PC-3 (cell line): ENCODE measurements around the gene RBL1. TPM values are rescaled to one million over a fixed set of nuclear protein-coding genes. Genes with fewer than 3 reads are reported as not detected.
A peak's percentile ranks its signal among the peaks of the same experiment; 100 is the strongest.

ENCODE experiments used
- ATAC-seq: fragments of 200-7000 bp; cut with Tn5 transposase; 2 replicates; pipeline ENCODE4 v1.9.1; 2020; ENCODE audit warnings: mild to moderate bottlenecking, moderate library complexity
- BruUV-seq: library from RNA; stranded (reverse); fragments of 400-500 nt; replicated peaks from 2 replicates; lab custom pipeline; 2021; lab: Mats Ljungman, UMichigan
- CTCF ChIA-PET: fragments of 300-600 bp; sonication (Branson Sonifier 250); formaldehyde crosslinking; loops from one replicate; lab custom pipeline; 2022; ENCODE audit warnings: antibody characterized with exemption; lab: Charles Lee
- POLR2A ChIA-PET: fragments of 300-600 bp; sonication (Branson Sonifier 250); formaldehyde crosslinking; loops from one replicate; lab custom pipeline; 2022; ENCODE audit warnings: antibody characterized with exemption; ENCODE audit not compliant: unreplicated experiment; lab: Charles Lee
- DNase-seq: peaks from one replicate; pipeline ENCODE4 v3.0.0-alpha.2; 2015
- H2AFZ ChIP-seq: fragments of 300-600 bp; sonication (generic); 2 replicates; pipeline ENCODE4 v1.6.0; 2016; ENCODE audit warnings: antibody characterized with exemption, low read length
- H3F3A ChIP-seq: fragments of 300-600 bp; sonication (generic); one replicate; pipeline ENCODE4 v1.6.0; 2017; ENCODE audit warnings: antibody characterized with exemption, low read length, control low read depth, mild to moderate bottlenecking; ENCODE audit not compliant: unreplicated experiment
- H3K27ac ChIP-seq: fragments of 300-600 bp; sonication (generic); 2 replicates; pipeline ENCODE4 v1.5.1; 2016; ENCODE audit warnings: mild to moderate bottlenecking, low read length
- H3K27me3 ChIP-seq: fragments of 300-600 bp; sonication (generic); 2 replicates; pipeline ENCODE4 v1.6.1; 2016; ENCODE audit warnings: low read length, mixed read lengths
- H3K36me3 ChIP-seq: fragments of 300-600 bp; sonication (generic); 2 replicates; pipeline ENCODE4 v1.6.1; 2016; ENCODE audit warnings: low read depth, mixed run types, low read length, mixed read lengths
- H3K4me1 ChIP-seq: fragments of 300-600 bp; sonication (generic); 2 replicates; pipeline ENCODE4 v1.5.1; 2016; ENCODE audit warnings: low read length; ENCODE audit not compliant: insufficient read depth
- H3K4me2 ChIP-seq: fragments of 300-600 bp; sonication (generic); 2 replicates; pipeline ENCODE4 v1.6.0; 2016; ENCODE audit warnings: low read length
- H3K4me3 ChIP-seq: fragments of 300-600 bp; sonication (generic); 2 replicates; pipeline ENCODE4 v1.5.1; 2016; ENCODE audit warnings: mild to moderate bottlenecking, low read length, mixed read lengths
- H3K79me2 ChIP-seq: fragments of 300-600 bp; sonication (generic); 2 replicates; pipeline ENCODE4 v1.6.1; 2017; ENCODE audit warnings: low read length, mixed read lengths
- H3K9ac ChIP-seq: fragments of 300-600 bp; sonication (generic); 2 replicates; pipeline ENCODE4 v1.6.0; 2016; ENCODE audit warnings: mild to moderate bottlenecking, low read length
- H3K9me2 ChIP-seq: fragments of 300-600 bp; sonication (generic); replicated peaks from 2 replicates; pipeline ENCODE4 v1.6.1; 2016; ENCODE audit warnings: mixed run types, low read length, mixed read lengths
- H3K9me3 ChIP-seq: fragments of 300-600 bp; sonication (generic); 2 replicates; pipeline ENCODE4 v1.6.1; 2016; ENCODE audit warnings: low read length, mixed read lengths
- H4K20me1 ChIP-seq: fragments of 300-600 bp; sonication (generic); 2 replicates; pipeline ENCODE4 v1.6.1; 2016; ENCODE audit warnings: low read length, mixed read lengths
- EZH2 ChIP-seq: fragments of 300-600 bp; sonication (generic); IDR thresholded peaks from one replicate; pipeline ENCODE4 v1.6.1; 2017; ENCODE audit warnings: antibody characterized with exemption, mild to moderate bottlenecking, low read length; ENCODE audit not compliant: unreplicated experiment
- EZH2phosphoT487 ChIP-seq: fragments of 300-600 bp; sonication (generic); IDR thresholded peaks from 2 replicates; pipeline ENCODE4 v1.6.1; 2018; ENCODE audit warnings: mild to moderate bottlenecking, antibody characterized with exemption, low read length, borderline replicate concordance
- intact Hi-C: fragments of 100-400 bp; cut with micrococcal nuclease; formaldehyde crosslinking; loops from 2 replicates; pipeline ENCODE4 v1.9.0; 2023
- total RNA-seq: library from RNA; depleted of rRNA; stranded (reverse); fragments of >200 nt; gene quantifications from 2 replicates; pipeline ENCODE4 v1.2.3, GENCODE V29; 2014
- TF ChIP-seq, protein P1 (sequence below): fragments of 300-600 bp; sonication (generic); conservative IDR thresholded peaks from 2 replicates; pipeline ENCODE4 v1.5.1; 2017; ENCODE audit warnings: antibody characterized with exemption, low read depth, mild to moderate bottlenecking, low read length

Gene RBL1
- total RNA-seq, 1 experiment from 2014 or later: 41.1 TPM

DNA sequence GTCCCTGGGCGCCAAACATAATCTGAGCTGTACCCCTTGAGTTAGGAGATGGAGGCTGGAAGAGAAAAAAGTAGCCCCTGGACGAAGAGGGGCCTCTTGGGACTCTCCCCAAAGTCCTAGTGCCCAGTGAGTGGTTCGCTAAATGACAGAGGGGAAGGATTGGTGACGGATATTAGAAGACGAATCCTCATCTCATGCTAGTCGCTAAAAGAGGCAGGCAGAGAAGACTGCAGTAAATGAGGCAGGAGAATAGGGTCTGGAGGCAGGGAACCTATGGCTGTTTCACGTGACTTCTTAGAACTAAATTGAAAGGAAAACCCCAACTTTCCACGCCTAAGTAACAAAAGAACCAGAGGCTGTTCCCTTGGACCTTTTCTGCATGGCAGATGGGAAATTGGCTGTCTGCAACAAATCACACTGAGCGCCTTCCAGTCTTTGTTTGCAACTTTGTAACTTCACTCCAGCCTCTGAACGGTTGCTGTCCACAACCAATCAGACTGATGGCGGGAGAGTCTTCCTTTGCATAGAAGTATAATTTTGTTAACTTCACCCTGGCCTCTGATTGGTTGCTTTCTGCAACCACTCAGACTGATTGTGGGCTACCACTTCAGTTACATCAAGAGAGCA, 731 bp upstream of the RBL1 start:
- peak overlapping the region; percentile 72; the same call in 1 of the 2 replicates for H3K4me3 ChIP-seq

DNA sequence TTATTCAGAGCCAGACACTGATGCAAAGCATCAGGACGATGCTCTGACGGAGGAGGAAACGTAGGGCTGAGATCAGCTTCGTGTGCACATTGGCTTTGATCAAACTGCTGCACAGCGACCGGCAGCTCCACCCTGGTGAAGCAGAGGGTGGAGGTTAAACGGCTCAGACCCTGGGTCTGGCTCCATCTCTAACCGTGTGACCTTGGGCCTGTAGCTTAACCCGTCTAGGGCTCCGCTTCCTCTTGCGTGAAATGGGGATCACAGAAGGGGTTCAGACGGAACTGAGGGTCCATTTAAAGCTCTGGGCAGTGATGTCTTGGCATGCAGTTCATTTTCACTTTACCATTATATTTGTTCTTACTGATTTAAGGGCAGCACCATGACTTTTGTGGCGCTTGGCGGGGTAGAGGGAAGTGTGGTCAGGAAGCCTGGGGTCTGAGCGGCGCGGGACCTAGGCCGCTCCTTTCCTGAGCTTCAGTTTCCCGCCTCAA, 644 bp downstream of the RBL1 start:
- Histone ChIP-seq H3F3A (no peaks in the 10 kb centered on the region), H3K9ac (peak overlapping the region; percentile 98), H3K9me2 (no peaks in the 10 kb centered on the region), H3K4me3 (peak overlapping the region; percentile 72), H4K20me1 (no peaks in the 10 kb centered on the region), H3K27me3 (no peaks in the 10 kb centered on the region), H3K9me3 (no peaks in the 10 kb centered on the region), H3K27ac (peak overlapping the region; percentile 75; the same call in 1 of the 2 replicates), H3K36me3 (peaks cover 9% of the 10 kb centered on the region; the same call in 1 of the 2 replicates), H3K4me1 (peaks cover 18% of the 10 kb centered on the region), H2AFZ (peak overlapping the region; percentile 100), H3K79me2 (peaks cover 47% of the 10 kb centered on the region), H3K4me2 (peak overlapping the region; percentile 89)
- ATAC-seq (peak; percentile 19), DNase-seq (no peak)
- CTCF ChIA-PET: interaction anchor here (0.5 to 0.6 kb wide), 2 partner anchors 128 to 559 kb away, joined by 4 to 7 read pairs; no protein-coding TSS in a partner anchor
- TF ChIP-seq EZH2: no peak
- TF ChIP-seq, protein P1, sequence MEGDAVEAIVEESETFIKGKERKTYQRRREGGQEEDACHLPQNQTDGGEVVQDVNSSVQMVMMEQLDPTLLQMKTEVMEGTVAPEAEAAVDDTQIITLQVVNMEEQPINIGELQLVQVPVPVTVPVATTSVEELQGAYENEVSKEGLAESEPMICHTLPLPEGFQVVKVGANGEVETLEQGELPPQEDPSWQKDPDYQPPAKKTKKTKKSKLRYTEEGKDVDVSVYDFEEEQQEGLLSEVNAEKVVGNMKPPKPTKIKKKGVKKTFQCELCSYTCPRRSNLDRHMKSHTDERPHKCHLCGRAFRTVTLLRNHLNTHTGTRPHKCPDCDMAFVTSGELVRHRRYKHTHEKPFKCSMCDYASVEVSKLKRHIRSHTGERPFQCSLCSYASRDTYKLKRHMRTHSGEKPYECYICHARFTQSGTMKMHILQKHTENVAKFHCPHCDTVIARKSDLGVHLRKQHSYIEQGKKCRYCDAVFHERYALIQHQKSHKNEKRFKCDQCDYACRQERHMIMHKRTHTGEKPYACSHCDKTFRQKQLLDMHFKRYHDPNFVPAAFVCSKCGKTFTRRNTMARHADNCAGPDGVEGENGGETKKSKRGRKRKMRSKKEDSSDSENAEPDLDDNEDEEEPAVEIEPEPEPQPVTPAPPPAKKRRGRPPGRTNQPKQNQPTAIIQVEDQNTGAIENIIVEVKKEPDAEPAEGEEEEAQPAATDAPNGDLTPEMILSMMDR: no peak
- no peak for TF ChIP-seq EZH2phosphoT487
- intact Hi-C loops: no loop called here
- TSS peak; percentile 45 for BruUV-seq
- POLR2A ChIA-PET: no interaction called here

More for the DNA sequence above, 731 bp upstream of the RBL1 start:
- Histone ChIP-seq H3K27ac (no peak overlapping the region), H3K9me3 (no peaks in the 10 kb centered on the region), H2AFZ (peak overlapping the region; percentile 100), H3K9ac (peak overlapping the region; percentile 98), H3K4me2 (peak overlapping the region; percentile 89), H3K9me2 (no peaks in the 10 kb centered on the region), H3K27me3 (no peaks in the 10 kb centered on the region), H3K4me1 (peaks cover 18% of the 10 kb centered on the region), H3K36me3 (peaks cover 3% of the 10 kb centered on the region; the same call in 1 of the 2 replicates), H3K79me2 (peaks cover 36% of the 10 kb centered on the region), H4K20me1 (no peaks in the 10 kb centered on the region), H3F3A (no peaks in the 10 kb centered on the region)
- BruUV-seq: no TSS peak
- intact Hi-C loops: no loop called here
- ATAC-seq (no peak), DNase-seq (no peak)
- CTCF ChIA-PET: no interaction called here
- POLR2A ChIA-PET: no interaction called here
- TF ChIP-seq EZH2 (no peak), EZH2phosphoT487 (no peak)
- TF ChIP-seq, protein P1: no peak

DNA sequence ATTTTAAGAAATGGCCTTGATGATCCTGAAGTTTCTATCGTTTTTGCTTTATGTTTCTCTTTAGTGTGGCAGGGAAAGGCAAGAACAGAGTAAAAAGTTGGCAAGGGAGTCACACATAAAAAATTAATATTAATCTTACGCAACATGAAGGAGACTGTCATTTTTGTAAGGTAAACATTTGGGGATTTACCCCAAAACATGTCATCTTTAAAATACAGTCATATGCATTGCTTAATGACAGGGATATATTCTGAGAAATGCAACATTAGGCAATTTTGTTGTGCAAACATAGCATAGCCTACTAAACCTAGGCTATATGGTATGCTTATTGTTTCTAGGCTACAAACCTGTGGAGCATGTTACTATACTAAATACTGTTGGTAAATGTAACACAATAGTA, 5.4 kb downstream of the RBL1 start:
- no peak overlapping the region for H3K4me3 ChIP-seq
- no peaks in the 10 kb centered on the region for H4K20me1 ChIP-seq
- ATAC-seq: no peak
- H3K9me2 ChIP-seq: no peaks in the 10 kb centered on the region
- H3K27ac ChIP-seq: no peak overlapping the region
- ChIA-PET CTCF (no interaction called here), POLR2A (no interaction called here)
- H3K9me3 ChIP-seq: no peaks in the 10 kb centered on the region
- H3K27me3 ChIP-seq: no peaks in the 10 kb centered on the region
- no peaks in the 10 kb centered on the region for H3F3A ChIP-seq
- H3K36me3 ChIP-seq: peaks cover 20% of the 10 kb centered on the region
- no peak overlapping the region for H3K4me2 ChIP-seq
- peaks cover 48% of the 10 kb centered on the region for H3K79me2 ChIP-seq
- no peak overlapping the region for H3K9ac ChIP-seq
- DNase-seq: no peak
- BruUV-seq: no TSS peak
- peaks cover 13% of the 10 kb centered on the region for H3K4me1 ChIP-seq
- H2AFZ ChIP-seq: no peak overlapping the region
- TF ChIP-seq EZH2phosphoT487: no peak
- TF ChIP-seq EZH2: no peak
- TF ChIP-seq, protein P1: no peak
- intact Hi-C loops: no loop called here
